Measurements from ENCODE around the gene ASAP3.

Gene ASAP3

GRCh38 chr1:23433122-23433521, 50.9 kb downstream of the ASAP3 start:
- H2BK15ac ChIP-seq (replicated peaks; ENCODE audit: low read depth), result no peak overlapping the region
- no peak overlapping the region for H3K56ac ChIP-seq (ENCODE audit: low read length)
- no peak overlapping the region for H3K27ac ChIP-seq (ENCODE audit: low read depth, low read length)
- no peak overlapping the region for H2BK120ac ChIP-seq (ENCODE audit: low read depth, low read length)
- no peak overlapping the region for H3K9ac ChIP-seq (ENCODE audit: low read length)
- no peak for DNase-seq
- H3K79me1 ChIP-seq (ENCODE audit: low read length), result no peaks in the 10 kb centered on the region
- H4K5ac ChIP-seq (ENCODE audit: low read length), result no peak overlapping the region
- H3K27me3 ChIP-seq (ENCODE audit: insufficient read depth, low read length, poor library complexity), result no peaks in the 10 kb centered on the region
- H2AK5ac ChIP-seq (ENCODE audit: low read length), result no peak overlapping the region
- no peak overlapping the region for H2BK5ac ChIP-seq (ENCODE audit: low read length)
- H4K8ac ChIP-seq (ENCODE audit: low read depth, low read length), result no peak overlapping the region
- no peaks in the 10 kb centered on the region for H3K4me1 ChIP-seq (ENCODE audit: control insufficient read depth, low read depth, low read length)
- H3K23ac ChIP-seq (ENCODE audit: low read length), result no peak overlapping the region
- no peak overlapping the region for H3K18ac ChIP-seq (ENCODE audit: low read length)
- no peak overlapping the region for H3K4me2 ChIP-seq (ENCODE audit: low read length)
- H3K4ac ChIP-seq (ENCODE audit: low read depth, low read length), result no peak overlapping the region
- no CpG with 5 or more reads among the region's 10 CpGs for WGBS (ENCODE audit: extremely low coverage, insufficient coverage, low lambda C conversion rate)
- no peaks in the 10 kb centered on the region for H3K79me2 ChIP-seq (ENCODE audit: control insufficient read depth, insufficient read depth, low read length)
- H3K36me3 ChIP-seq (ENCODE audit: control insufficient read depth, insufficient read depth, low read length), result peaks cover 15% of the 10 kb centered on the region
- no peak overlapping the region for H3K4me3 ChIP-seq (ENCODE audit: low read length)

GRCh38 chr1:23431431-23431830, 52.5 kb downstream of the ASAP3 start:
- H3K18ac ChIP-seq (ENCODE audit: low read length), result no peak overlapping the region
- H3K56ac ChIP-seq (ENCODE audit: low read length), result no peak overlapping the region
- H2AK5ac ChIP-seq (ENCODE audit: low read length), result no peak overlapping the region
- no peak overlapping the region for H3K4me2 ChIP-seq (ENCODE audit: low read length)
- no peaks in the 10 kb centered on the region for H3K79me2 ChIP-seq (ENCODE audit: control insufficient read depth, insufficient read depth, low read length)
- no CpG with 5 or more reads among the region's 5 CpGs for WGBS (ENCODE audit: extremely low coverage, insufficient coverage, low lambda C conversion rate)
- no peak overlapping the region for H3K23ac ChIP-seq (ENCODE audit: low read length)
- H4K8ac ChIP-seq (ENCODE audit: low read depth, low read length), result no peak overlapping the region
- H3K4me1 ChIP-seq (ENCODE audit: control insufficient read depth, low read depth, low read length), result no peaks in the 10 kb centered on the region
- no peak overlapping the region for H3K4ac ChIP-seq (ENCODE audit: low read depth, low read length)
- no peak overlapping the region for H3K27ac ChIP-seq (ENCODE audit: low read depth, low read length)
- no peak overlapping the region for H3K9ac ChIP-seq (ENCODE audit: low read length)
- no peak overlapping the region for H4K5ac ChIP-seq (ENCODE audit: low read length)
- no peak overlapping the region for H2BK120ac ChIP-seq (ENCODE audit: low read depth, low read length)
- H2BK5ac ChIP-seq (ENCODE audit: low read length), result no peak overlapping the region
- H2BK15ac ChIP-seq (replicated peaks; ENCODE audit: low read depth), result no peak overlapping the region
- peaks cover 14% of the 10 kb centered on the region for H3K36me3 ChIP-seq (ENCODE audit: control insufficient read depth, insufficient read depth, low read length)
- no peak for DNase-seq
- no peaks in the 10 kb centered on the region for H3K27me3 ChIP-seq (ENCODE audit: insufficient read depth, low read length, poor library complexity)
- no peaks in the 10 kb centered on the region for H3K79me1 ChIP-seq (ENCODE audit: low read length)
- H3K4me3 ChIP-seq (ENCODE audit: low read length), result no peak overlapping the region

GRCh38 chr1:23430803-23431202, 53.2 kb downstream of the ASAP3 start:
- H2BK15ac ChIP-seq (replicated peaks; ENCODE audit: low read depth), result no peak overlapping the region
- no peaks in the 10 kb centered on the region for H3K27me3 ChIP-seq (ENCODE audit: insufficient read depth, low read length, poor library complexity)
- H4K8ac ChIP-seq (ENCODE audit: low read depth, low read length), result no peak overlapping the region
- no peak overlapping the region for H3K4me3 ChIP-seq (ENCODE audit: low read length)
- no peaks in the 10 kb centered on the region for H3K79me1 ChIP-seq (ENCODE audit: low read length)
- no peak overlapping the region for H3K4me2 ChIP-seq (ENCODE audit: low read length)
- no peak overlapping the region for H3K18ac ChIP-seq (ENCODE audit: low read length)
- H3K4ac ChIP-seq (ENCODE audit: low read depth, low read length), result no peak overlapping the region
- peaks cover 13% of the 10 kb centered on the region for H3K36me3 ChIP-seq (ENCODE audit: control insufficient read depth, insufficient read depth, low read length)
- H3K9ac ChIP-seq (ENCODE audit: low read length), result no peak overlapping the region
- no peaks in the 10 kb centered on the region for H3K4me1 ChIP-seq (ENCODE audit: control insufficient read depth, low read depth, low read length)
- no peak overlapping the region for H3K27ac ChIP-seq (ENCODE audit: low read depth, low read length)
- no peak overlapping the region for H3K23ac ChIP-seq (ENCODE audit: low read length)
- WGBS (ENCODE audit: extremely low coverage, insufficient coverage, low lambda C conversion rate), result no CpG with 5 or more reads among the region's 12 CpGs
- H2AK5ac ChIP-seq (ENCODE audit: low read length), result no peak overlapping the region
- H2BK120ac ChIP-seq (ENCODE audit: low read depth, low read length), result no peak overlapping the region
- no peak overlapping the region for H3K56ac ChIP-seq (ENCODE audit: low read length)
- no peak overlapping the region for H4K5ac ChIP-seq (ENCODE audit: low read length)
- no peaks in the 10 kb centered on the region for H3K79me2 ChIP-seq (ENCODE audit: control insufficient read depth, insufficient read depth, low read length)
- no peak for DNase-seq
- no peak overlapping the region for H2BK5ac ChIP-seq (ENCODE audit: low read length)

GRCh38 chr1:23428136-23428905, 55.7 kb downstream of the ASAP3 start:
- Histone ChIP-seq H3K9ac (ENCODE audit: low read length) (no peak overlapping the region), H2BK5ac (ENCODE audit: low read length) (no peak overlapping the region), H3K4me3 (ENCODE audit: low read length) (no peak overlapping the region), H2BK15ac (replicated peaks; ENCODE audit: low read depth) (no peak overlapping the region), H3K4me1 (ENCODE audit: control insufficient read depth, low read depth, low read length) (no peaks in the 10 kb centered on the region), H3K27me3 (ENCODE audit: insufficient read depth, low read length, poor library complexity) (peaks cover 4% of the 10 kb centered on the region), H2BK120ac (ENCODE audit: low read depth, low read length) (no peak overlapping the region), H3K4ac (ENCODE audit: low read depth, low read length) (no peak overlapping the region), H3K18ac (ENCODE audit: low read length) (no peak overlapping the region), H3K36me3 (ENCODE audit: control insufficient read depth, insufficient read depth, low read length) (peaks cover 7% of the 10 kb centered on the region), H3K56ac (ENCODE audit: low read length) (no peak overlapping the region), H3K4me2 (ENCODE audit: low read length) (no peak overlapping the region), H4K5ac (ENCODE audit: low read length) (no peak overlapping the region), H4K8ac (ENCODE audit: low read depth, low read length) (no peak overlapping the region), H3K23ac (ENCODE audit: low read length) (no peak overlapping the region), H3K79me1 (ENCODE audit: low read length) (no peaks in the 10 kb centered on the region), H2AK5ac (ENCODE audit: low read length) (no peak overlapping the region), H3K27ac (ENCODE audit: low read depth, low read length) (no peak overlapping the region), H3K79me2 (ENCODE audit: control insufficient read depth, insufficient read depth, low read length) (no peaks in the 10 kb centered on the region)
- no CpG with 5 or more reads among the region's 2 CpGs for WGBS (ENCODE audit: extremely low coverage, insufficient coverage, low lambda C conversion rate)
- no peak for DNase-seq

GRCh38 chr1:23427550-23427949, 56.4 kb downstream of the ASAP3 start:
- Histone ChIP-seq H3K79me1 (ENCODE audit: low read length) (no peaks in the 10 kb centered on the region), H2BK5ac (ENCODE audit: low read length) (no peak overlapping the region), H3K36me3 (ENCODE audit: control insufficient read depth, insufficient read depth, low read length) (peaks cover 4% of the 10 kb centered on the region)

DNA sequence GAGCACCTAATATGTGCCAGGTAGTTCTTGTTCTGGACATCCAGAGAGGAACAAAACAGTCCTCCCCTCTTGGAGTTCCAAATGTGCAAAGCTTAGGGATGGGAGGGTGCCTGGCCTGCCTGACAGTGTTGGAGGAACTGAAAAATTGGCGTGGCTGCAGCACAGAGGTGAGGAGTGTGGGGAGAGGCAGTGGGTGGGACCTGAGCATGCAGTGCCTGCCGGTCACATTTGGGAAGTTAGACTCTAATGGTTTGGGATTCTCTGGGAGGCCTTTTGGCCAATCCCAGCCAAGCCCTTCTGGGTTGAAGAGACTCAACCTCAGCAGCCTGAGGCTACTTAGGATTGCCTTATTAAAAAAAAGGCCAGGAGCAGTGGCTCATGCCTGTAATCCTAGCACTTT, 57.2 kb downstream of the ASAP3 start:
- H4K5ac ChIP-seq (ENCODE audit: low read length), result no peak overlapping the region
- H3K79me2 ChIP-seq (ENCODE audit: control insufficient read depth, insufficient read depth, low read length), result no peaks in the 10 kb centered on the region
- no CpG with 5 or more reads among the region's 2 CpGs for WGBS (ENCODE audit: extremely low coverage, insufficient coverage, low lambda C conversion rate)
- no peak overlapping the region for H2BK120ac ChIP-seq (ENCODE audit: low read depth, low read length)
- H2BK5ac ChIP-seq (ENCODE audit: low read length), result no peak overlapping the region
- no peak overlapping the region for H2BK15ac ChIP-seq (replicated peaks; ENCODE audit: low read depth)
- DNase-seq, result no peak
- H3K27ac ChIP-seq (ENCODE audit: low read depth, low read length), result no peak overlapping the region
- H3K27me3 ChIP-seq (ENCODE audit: insufficient read depth, low read length, poor library complexity), result peaks cover 7% of the 10 kb centered on the region
- no peak overlapping the region for H3K23ac ChIP-seq (ENCODE audit: low read length)
- no peak overlapping the region for H3K18ac ChIP-seq (ENCODE audit: low read length)
- no peaks in the 10 kb centered on the region for H3K4me1 ChIP-seq (ENCODE audit: control insufficient read depth, low read depth, low read length)
- no peak overlapping the region for H2AK5ac ChIP-seq (ENCODE audit: low read length)
- H3K4ac ChIP-seq (ENCODE audit: low read depth, low read length), result no peak overlapping the region
- H3K4me3 ChIP-seq (ENCODE audit: low read length), result no peak overlapping the region
- no peak overlapping the region for H3K9ac ChIP-seq (ENCODE audit: low read length)
- no peak overlapping the region for H4K8ac ChIP-seq (ENCODE audit: low read depth, low read length)
- peaks cover 4% of the 10 kb centered on the region for H3K36me3 ChIP-seq (ENCODE audit: control insufficient read depth, insufficient read depth, low read length)
- no peaks in the 10 kb centered on the region for H3K79me1 ChIP-seq (ENCODE audit: low read length)
- no peak overlapping the region for H3K56ac ChIP-seq (ENCODE audit: low read length)
- H3K4me2 ChIP-seq (ENCODE audit: low read length), result no peak overlapping the region

More at GRCh38 chr1:23427550-23427949, 56.4 kb downstream of the ASAP3 start:
- no CpG with 5 or more reads among the region's 3 CpGs for whole genome bisulfite sequencing (ENCODE audit: extremely low coverage, insufficient coverage, low lambda C conversion rate)
- Histone ChIP-seq H3K23ac (ENCODE audit: low read length) (no peak overlapping the region), H4K8ac (ENCODE audit: low read depth, low read length) (no peak overlapping the region), H3K79me2 (ENCODE audit: control insufficient read depth, insufficient read depth, low read length) (no peaks in the 10 kb centered on the region), H3K56ac (ENCODE audit: low read length) (no peak overlapping the region), H2BK120ac (ENCODE audit: low read depth, low read length) (no peak overlapping the region), H3K27me3 (ENCODE audit: insufficient read depth, low read length, poor library complexity) (peaks cover 7% of the 10 kb centered on the region), H2AK5ac (ENCODE audit: low read length) (no peak overlapping the region), H2BK15ac (replicated peaks; ENCODE audit: low read depth) (no peak overlapping the region), H3K27ac (ENCODE audit: low read depth, low read length) (no peak overlapping the region), H3K4me1 (ENCODE audit: control insufficient read depth, low read depth, low read length) (no peaks in the 10 kb centered on the region), H3K4me3 (ENCODE audit: low read length) (no peak overlapping the region), H4K5ac (ENCODE audit: low read length) (no peak overlapping the region), H3K18ac (ENCODE audit: low read length) (no peak overlapping the region), H3K4ac (ENCODE audit: low read depth, low read length) (no peak overlapping the region), H3K9ac (ENCODE audit: low read length) (no peak overlapping the region), H3K4me2 (ENCODE audit: low read length) (no peak overlapping the region)
- DNase-seq, result no peak
